Neural cell (in vitro differentiated cells): ENCODE results near the gene ONECUT2.

ENCODE experiments used
- EP300 ChIP-seq: fragments of 450-650 bp; conservative IDR thresholded peaks from 2 replicates; pipeline ENCODE4 v1.6.1; 2014; ENCODE audit warnings: antibody characterized with exemption, mild to moderate bottlenecking, moderate library complexity; ENCODE audit not compliant: poor library complexity, severe bottlenecking
- EZH2 ChIP-seq: fragments of 200-600, 300-800 bp; shearing (Covaris generic), sonication (generic); IDR thresholded peaks from 2 replicates; pipeline ENCODE4 v1.6.1; 2014; ENCODE audit warnings: antibody characterized with exemption, low read length, borderline replicate concordance, mild to moderate bottlenecking; ENCODE audit not compliant: insufficient read depth, poor library complexity, severe bottlenecking
- POLR2AphosphoS5 ChIP-seq: IDR thresholded peaks from 2 replicates; pipeline ENCODE4 v1.6.1; 2012
- RAD21 ChIP-seq: fragments of 450-650 bp; conservative IDR thresholded peaks from 2 replicates; pipeline ENCODE4 v1.6.1; 2014; ENCODE audit warnings: antibody characterized with exemption, mild to moderate bottlenecking, moderate library complexity
- TAF1 ChIP-seq: IDR thresholded peaks from 2 replicates; pipeline ENCODE4 v1.6.1; 2012; ENCODE audit warnings: low read depth
- TF ChIP-seq, protein P1 (sequence below): fragments of 450-650 bp; IDR thresholded peaks from 2 replicates; pipeline ENCODE4 v1.5.1; 2014; ENCODE audit warnings: antibody characterized with exemption, mild to moderate bottlenecking, moderate library complexity; ENCODE audit not compliant: poor library complexity, severe bottlenecking
- TF ChIP-seq, protein P2 (sequence below): IDR thresholded peaks from 2 replicates; pipeline ENCODE4 v1.6.1; 2012; ENCODE audit warnings: borderline replicate concordance

DNA sequence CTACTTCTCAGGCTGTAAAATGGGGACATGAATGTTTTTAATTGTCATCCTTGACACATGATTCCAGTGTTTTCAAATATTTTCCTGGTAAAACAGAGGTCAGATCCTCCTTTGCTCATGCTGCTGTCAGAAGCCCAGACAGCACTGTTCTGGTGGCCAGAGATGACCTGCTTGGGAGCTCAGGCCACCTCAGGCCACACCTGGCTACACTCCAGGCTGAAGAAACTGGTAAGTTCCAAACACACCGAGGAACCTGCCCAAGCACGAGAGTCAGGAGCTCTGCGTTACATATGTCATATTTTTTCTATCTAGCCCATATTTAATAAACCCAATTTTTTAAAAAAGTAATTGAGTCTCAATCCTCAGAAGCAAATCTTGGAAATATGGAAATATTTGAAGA is 103.4 kb downstream of the ONECUT2 start:
- TF ChIP-seq, protein P1, sequence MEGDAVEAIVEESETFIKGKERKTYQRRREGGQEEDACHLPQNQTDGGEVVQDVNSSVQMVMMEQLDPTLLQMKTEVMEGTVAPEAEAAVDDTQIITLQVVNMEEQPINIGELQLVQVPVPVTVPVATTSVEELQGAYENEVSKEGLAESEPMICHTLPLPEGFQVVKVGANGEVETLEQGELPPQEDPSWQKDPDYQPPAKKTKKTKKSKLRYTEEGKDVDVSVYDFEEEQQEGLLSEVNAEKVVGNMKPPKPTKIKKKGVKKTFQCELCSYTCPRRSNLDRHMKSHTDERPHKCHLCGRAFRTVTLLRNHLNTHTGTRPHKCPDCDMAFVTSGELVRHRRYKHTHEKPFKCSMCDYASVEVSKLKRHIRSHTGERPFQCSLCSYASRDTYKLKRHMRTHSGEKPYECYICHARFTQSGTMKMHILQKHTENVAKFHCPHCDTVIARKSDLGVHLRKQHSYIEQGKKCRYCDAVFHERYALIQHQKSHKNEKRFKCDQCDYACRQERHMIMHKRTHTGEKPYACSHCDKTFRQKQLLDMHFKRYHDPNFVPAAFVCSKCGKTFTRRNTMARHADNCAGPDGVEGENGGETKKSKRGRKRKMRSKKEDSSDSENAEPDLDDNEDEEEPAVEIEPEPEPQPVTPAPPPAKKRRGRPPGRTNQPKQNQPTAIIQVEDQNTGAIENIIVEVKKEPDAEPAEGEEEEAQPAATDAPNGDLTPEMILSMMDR: no peak
- TF ChIP-seq EZH2 (no peak), TAF1 (no peak), EP300 (no peak), RAD21 (no peak), POLR2AphosphoS5 (no peak)
- TF ChIP-seq, protein P2, sequence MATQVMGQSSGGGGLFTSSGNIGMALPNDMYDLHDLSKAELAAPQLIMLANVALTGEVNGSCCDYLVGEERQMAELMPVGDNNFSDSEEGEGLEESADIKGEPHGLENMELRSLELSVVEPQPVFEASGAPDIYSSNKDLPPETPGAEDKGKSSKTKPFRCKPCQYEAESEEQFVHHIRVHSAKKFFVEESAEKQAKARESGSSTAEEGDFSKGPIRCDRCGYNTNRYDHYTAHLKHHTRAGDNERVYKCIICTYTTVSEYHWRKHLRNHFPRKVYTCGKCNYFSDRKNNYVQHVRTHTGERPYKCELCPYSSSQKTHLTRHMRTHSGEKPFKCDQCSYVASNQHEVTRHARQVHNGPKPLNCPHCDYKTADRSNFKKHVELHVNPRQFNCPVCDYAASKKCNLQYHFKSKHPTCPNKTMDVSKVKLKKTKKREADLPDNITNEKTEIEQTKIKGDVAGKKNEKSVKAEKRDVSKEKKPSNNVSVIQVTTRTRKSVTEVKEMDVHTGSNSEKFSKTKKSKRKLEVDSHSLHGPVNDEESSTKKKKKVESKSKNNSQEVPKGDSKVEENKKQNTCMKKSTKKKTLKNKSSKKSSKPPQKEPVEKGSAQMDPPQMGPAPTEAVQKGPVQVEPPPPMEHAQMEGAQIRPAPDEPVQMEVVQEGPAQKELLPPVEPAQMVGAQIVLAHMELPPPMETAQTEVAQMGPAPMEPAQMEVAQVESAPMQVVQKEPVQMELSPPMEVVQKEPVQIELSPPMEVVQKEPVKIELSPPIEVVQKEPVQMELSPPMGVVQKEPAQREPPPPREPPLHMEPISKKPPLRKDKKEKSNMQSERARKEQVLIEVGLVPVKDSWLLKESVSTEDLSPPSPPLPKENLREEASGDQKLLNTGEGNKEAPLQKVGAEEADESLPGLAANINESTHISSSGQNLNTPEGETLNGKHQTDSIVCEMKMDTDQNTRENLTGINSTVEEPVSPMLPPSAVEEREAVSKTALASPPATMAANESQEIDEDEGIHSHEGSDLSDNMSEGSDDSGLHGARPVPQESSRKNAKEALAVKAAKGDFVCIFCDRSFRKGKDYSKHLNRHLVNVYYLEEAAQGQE: no peak
